ENCODE data around the gene PHYHD1. TPM values are rescaled to one million over a fixed set of nuclear protein-coding genes. Genes with fewer than 3 reads are reported as not detected.

PHYHD1 gene
- total and polyA plus RNA-seq, 2 of the 13 experiments (the other 11 are each of a cell fraction or from before 2014, with no cell fraction given): 10.6 to 25.3 TPM

- TF ChIP-seq ZFP82 (CRISPR knock-in tag; IDR thresholded peaks at IDR 0.05; ENCODE audit: borderline replicate concordance) (no peak), GLI4 (CRISPR knock-in tag; IDR thresholded peaks at IDR 0.05; ENCODE audit: borderline replicate concordance) (no peak), AGO2 (optimal IDR thresholded peaks at IDR 0.05; ENCODE audit: low read depth, low read length) (peak; percentile 28), ZNF160 (CRISPR knock-in tag; IDR thresholded peaks at IDR 0.05) (no peak), THAP9 (CRISPR knock-in tag; IDR thresholded peaks at IDR 0.05; ENCODE audit: borderline replicate concordance) (peak; percentile 30; the same call in 1 of the 2 replicates), KDM3A (CRISPR knock-in tag; IDR thresholded peaks at IDR 0.05; ENCODE audit: low read depth) (no peak), HNRNPL (IDR thresholded peaks at IDR 0.05; ENCODE audit: low read depth, low read length) (0 out of 2 replicates have a peak, but pooled peaks have one; percentile 35), PREB (CRISPR knock-in tag; IDR thresholded peaks at IDR 0.05) (no peak), GTF2F1 (IDR thresholded peaks at IDR 0.05; ENCODE audit: low read length) (no peak), ZNF274 (CRISPR knock-in tag; IDR thresholded peaks at IDR 0.05) (no peak), ATF7-NPFF (CRISPR knock-in tag; IDR thresholded peaks at IDR 0.05; ENCODE audit: low read depth) (peak; percentile 31; the same call in 1 of the 2 replicates), POLR2AphosphoS5 (IDR thresholded peaks at IDR 0.05; ENCODE audit: low read depth, low read length) (no peak), ZNF326 (CRISPR knock-in tag; IDR thresholded peaks at IDR 0.05; ENCODE audit: borderline replicate concordance) (no peak), KLF13 (CRISPR knock-in tag; IDR thresholded peaks at IDR 0.05) (no peak), ETV6 (CRISPR knock-in tag; conservative IDR thresholded peaks at IDR 0.05) (no peak), FOXM1 (CRISPR knock-in tag; IDR thresholded peaks at IDR 0.05) (no peak)
- TF ChIP-seq, protein P1, sequence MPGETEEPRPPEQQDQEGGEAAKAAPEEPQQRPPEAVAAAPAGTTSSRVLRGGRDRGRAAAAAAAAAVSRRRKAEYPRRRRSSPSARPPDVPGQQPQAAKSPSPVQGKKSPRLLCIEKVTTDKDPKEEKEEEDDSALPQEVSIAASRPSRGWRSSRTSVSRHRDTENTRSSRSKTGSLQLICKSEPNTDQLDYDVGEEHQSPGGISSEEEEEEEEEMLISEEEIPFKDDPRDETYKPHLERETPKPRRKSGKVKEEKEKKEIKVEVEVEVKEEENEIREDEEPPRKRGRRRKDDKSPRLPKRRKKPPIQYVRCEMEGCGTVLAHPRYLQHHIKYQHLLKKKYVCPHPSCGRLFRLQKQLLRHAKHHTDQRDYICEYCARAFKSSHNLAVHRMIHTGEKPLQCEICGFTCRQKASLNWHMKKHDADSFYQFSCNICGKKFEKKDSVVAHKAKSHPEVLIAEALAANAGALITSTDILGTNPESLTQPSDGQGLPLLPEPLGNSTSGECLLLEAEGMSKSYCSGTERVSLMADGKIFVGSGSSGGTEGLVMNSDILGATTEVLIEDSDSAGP (CRISPR knock-in tag; IDR thresholded peaks at IDR 0.05; ENCODE audit: borderline replicate concordance): peak; percentile 15; the same call in 1 of the 2 replicates
- TF ChIP-seq, protein P2, sequence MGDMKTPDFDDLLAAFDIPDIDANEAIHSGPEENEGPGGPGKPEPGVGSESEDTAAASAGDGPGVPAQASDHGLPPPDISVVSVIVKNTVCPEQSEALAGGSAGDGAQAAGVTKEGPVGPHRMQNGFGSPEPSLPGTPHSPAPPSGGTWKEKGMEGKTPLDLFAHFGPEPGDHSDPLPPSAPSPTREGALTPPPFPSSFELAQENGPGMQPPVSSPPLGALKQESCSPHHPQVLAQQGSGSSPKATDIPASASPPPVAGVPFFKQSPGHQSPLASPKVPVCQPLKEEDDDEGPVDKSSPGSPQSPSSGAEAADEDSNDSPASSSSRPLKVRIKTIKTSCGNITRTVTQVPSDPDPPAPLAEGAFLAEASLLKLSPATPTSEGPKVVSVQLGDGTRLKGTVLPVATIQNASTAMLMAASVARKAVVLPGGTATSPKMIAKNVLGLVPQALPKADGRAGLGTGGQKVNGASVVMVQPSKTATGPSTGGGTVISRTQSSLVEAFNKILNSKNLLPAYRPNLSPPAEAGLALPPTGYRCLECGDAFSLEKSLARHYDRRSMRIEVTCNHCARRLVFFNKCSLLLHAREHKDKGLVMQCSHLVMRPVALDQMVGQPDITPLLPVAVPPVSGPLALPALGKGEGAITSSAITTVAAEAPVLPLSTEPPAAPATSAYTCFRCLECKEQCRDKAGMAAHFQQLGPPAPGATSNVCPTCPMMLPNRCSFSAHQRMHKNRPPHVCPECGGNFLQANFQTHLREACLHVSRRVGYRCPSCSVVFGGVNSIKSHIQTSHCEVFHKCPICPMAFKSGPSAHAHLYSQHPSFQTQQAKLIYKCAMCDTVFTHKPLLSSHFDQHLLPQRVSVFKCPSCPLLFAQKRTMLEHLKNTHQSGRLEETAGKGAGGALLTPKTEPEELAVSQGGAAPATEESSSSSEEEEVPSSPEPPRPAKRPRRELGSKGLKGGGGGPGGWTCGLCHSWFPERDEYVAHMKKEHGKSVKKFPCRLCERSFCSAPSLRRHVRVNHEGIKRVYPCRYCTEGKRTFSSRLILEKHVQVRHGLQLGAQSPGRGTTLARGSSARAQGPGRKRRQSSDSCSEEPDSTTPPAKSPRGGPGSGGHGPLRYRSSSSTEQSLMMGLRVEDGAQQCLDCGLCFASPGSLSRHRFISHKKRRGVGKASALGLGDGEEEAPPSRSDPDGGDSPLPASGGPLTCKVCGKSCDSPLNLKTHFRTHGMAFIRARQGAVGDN (CRISPR knock-in tag; IDR thresholded peaks at IDR 0.05): peak; percentile 82
Measured at GRCh38 chr9:128916204-128916603, 4.6 kb upstream of the PHYHD1 start (continued).
